Gastrocnemius medialis (tissue), 4 donors: Measurements from ENCODE around the gene URM1.

ENCODE experiments used
- CTCF ChIP-seq, 5 experiments: fragments of 450-650 bp in 3 of 5; fragments of 200-600 bp in 2 of 5; sonication (generic) in 2 of 5; IDR thresholded peaks in 4 of 5; conservative IDR thresholded peaks in 1 of 5; 1 replicate in 4 of 5; 2 replicates in 1 of 5; pipeline ENCODE4 v1.5.1; 2016 to 2019; ENCODE audit warnings: antibody characterized with exemption in 5 of 5, mild to moderate bottlenecking in 3 of 5, moderate library complexity in 3 of 5
- POLR2A ChIP-seq, 2 donors: fragments of 450-650 bp; IDR thresholded peaks; one replicate each; pipeline ENCODE4 v1.6.1; 2017; ENCODE audit warnings: antibody characterized with exemption in 2 of 2, mild to moderate bottlenecking in 2 of 2, moderate library complexity in 2 of 2

DNA sequence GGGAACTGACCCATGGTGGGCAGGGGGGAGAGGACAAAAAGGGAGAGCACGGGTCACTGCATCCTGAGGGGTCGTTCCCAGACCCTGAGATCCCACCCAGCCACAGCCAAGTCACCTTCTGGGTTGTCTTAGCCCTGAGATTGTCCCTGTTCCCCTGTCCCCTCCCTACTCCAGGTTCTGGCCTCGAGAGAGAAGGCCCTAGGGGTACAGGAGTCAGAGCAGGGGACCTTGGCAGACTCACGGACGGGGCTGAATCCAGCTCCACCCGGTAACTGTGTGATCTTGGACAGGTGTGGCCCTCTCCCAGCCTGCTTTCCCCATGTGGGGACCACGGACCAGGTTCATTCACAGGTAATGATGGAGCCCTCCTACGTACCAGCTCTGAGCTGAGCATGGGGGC, 38.3 kb downstream of the URM1 start:
- TF ChIP-seq POLR2A (IDR thresholded peaks at IDR 0.05): no peak
- no peak for TF ChIP-seq CTCF (IDR thresholded peaks at IDR 0.05 in 4 of 5, conservative IDR thresholded peaks at IDR 0.05 in 1 of 5)
